Cardiac septum (tissue), 1 donor: ENCODE data around the gene NDUFS3. TPM values are rescaled to one million over a fixed set of nuclear protein-coding genes. Genes with fewer than 3 reads are reported as not detected.

Experiments used
- DNase-seq: peaks from one replicate; pipeline ENCODE4 v3.0.0-alpha.2; 2020; ENCODE audit warnings: low spot score
- intact Hi-C: fragments of 100-400 bp; cut with DNase I; formaldehyde crosslinking; loops from one replicate; pipeline ENCODE4 v1.14.0; 2022
- total RNA-seq: library from RNA; stranded (reverse); fragmentation: NEBNext Ultra II Directional; extraction: Animal tissue kit (Norgen Biotek cat#: 25700); gene quantifications from one replicate; pipeline ENCODE4 v1.2.1, GENCODE V29; 2021
- donor health status: DM: no; HTN: no; CAD: no.

The NDUFS3 gene
- total RNA-seq, 1 donor from 2014 or later: 234 TPM

DNA sequence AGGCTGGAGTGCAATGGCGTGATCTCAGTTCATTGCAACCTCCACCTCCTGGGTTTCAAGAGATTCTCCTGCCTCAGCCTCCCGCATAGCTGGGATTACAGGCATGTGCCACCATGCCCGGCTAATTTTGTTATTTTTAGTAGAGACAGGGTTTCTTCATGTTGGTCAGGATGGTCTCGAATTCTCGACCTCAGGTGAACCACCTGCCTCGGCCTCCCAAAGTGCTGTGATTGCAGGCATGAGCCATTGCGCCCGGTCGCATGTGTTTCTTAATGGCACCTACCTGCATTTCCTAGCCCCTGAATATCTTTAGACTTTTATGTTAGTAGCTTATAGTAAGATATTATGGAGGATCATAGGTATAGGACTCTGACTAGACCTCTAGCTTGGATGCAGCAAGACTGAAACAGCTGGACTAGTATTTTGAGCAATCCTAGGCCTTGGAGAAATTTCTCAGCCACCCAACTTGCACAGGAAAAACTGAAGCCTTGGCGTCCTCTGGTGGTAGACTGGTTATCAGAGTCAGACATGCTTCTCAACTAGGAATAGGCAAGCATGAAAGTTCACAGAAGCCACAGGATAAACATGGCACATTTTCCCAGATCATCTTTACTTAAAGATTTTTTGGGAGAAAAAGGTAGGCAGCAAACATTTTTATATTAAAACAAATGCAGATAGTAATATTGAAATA is 38.0 kb downstream of the NDUFS3 start:
- intact Hi-C loops: no loop called here
- DNase-seq: no peak

DNA sequence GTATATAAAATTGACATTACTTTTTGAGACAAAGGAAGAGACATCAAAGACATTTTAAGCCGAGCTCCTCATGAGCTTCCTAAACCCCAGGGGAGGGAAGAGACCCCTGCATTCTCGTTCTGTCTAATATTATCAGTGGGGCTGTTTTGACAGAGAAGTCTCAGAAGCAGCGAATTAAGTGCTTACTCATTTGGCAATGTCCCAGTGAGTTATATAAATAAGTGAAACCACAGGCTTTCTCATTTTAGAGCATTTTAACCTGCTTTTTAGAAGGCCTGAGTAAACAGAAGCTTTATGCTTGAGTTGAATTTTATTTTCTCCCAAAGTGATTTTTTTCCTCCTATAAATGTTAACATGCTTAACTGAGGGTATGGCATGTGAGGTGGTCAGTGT is 38.5 kb downstream of the NDUFS3 start:
- intact Hi-C loops: no loop called here

DNA sequence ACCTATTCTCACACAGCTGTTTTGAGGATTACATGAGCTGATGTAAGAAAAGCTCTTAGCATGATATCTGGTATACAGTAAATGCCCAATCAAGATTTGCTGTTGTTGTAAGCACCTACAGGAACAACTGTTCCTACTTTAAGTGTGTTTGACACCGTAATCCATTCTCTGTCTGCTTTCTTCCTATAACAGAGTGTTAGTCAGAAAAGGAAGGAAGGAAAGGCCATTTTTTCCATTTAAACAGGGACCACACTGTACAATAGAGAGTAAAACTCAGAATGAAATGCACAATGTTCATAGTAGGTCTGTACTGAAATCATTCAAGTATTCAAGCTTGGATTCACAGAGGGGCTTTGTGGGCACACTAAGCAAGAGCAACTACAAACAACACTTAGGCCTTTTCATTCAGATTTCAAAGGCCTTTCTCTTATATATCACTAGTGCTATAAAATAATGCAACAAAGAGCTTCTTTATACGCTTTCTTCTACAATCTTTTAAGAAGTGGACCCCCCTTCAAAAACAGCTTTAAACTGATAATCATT is 42.0 kb downstream of the NDUFS3 start:
- intact Hi-C loops: no loop called here
- no peak for DNase-seq

More for the DNA sequence above, 38.5 kb downstream of the NDUFS3 start:
- DNase-seq: no peak

DNA sequence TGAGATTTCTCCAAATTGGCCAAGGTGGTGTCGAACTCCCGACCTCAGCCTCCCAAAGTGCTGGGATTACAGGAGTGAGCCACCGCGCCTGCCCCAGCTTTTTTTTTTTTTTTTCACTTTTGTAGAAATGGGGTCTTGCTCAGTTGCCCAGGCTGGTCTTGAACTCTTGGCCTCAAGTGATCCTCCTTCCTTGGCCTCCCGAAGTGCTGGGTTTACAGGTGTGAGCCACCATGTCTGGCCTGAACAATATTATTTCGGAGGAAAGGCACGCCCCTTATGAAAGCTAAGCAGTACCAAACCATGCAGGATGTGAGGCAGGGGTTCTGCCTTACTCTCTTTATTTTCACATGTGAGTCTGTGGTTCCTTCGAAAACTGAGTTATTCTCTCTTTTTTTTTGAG is 47.4 kb downstream of the NDUFS3 start:
- intact Hi-C loops: no loop called here
- DNase-seq: no peak

DNA sequence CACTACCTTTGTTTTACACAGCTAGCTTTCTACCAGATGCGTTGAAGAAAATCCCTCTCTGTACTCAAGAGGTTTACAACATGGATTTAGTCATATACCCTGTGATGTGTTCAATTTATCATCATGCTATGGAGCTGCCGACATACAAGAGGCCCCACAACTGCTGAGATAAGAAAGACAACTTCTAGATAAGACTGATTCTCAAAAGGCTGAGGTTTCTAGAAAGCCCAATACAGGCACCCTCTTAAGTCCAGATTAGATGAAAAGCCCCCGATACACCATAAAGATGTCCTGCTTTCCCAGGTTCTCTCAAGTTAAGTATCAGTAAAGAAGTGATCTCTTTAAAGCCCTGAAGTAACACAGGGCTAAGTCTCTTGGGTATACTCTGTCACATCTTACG is 49.2 kb downstream of the NDUFS3 start:
- intact Hi-C loops: no loop called here
- no peak for DNase-seq

DNA sequence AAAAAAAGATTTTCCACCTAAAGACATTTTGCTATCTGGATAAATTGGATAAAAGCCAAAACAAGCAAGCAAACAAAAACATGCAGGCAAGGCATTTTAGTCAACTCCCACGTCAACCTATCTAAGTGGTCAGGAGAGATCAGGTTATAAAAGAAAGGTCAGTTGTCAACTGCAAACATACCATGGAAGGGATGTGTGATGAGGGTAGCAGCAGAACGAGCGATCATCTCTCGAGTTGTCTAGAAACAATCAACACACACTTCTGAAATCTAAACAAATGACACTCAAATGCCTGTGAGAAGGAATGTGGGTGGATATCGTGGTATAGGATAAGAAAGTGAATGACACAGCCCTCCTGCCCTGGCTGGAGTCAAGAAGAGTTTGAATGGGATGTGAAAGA is 52.6 kb downstream of the NDUFS3 start:
- no peak for DNase-seq
- intact Hi-C loops: no loop called here

Other genes starting within 250 kb of the NDUFS3 start
- gene MYBPC3, start 226.4 kb upstream of the NDUFS3 start, total RNA-seq: 1,860 TPM
- 12.0 TPM for gene SPI1, start 200.5 kb upstream of the NDUFS3 start, total RNA-seq
- gene SLC39A13, start 170.5 kb upstream of the NDUFS3 start, total RNA-seq: 72.2 TPM
- 132 TPM for gene PSMC3, start 152.6 kb upstream of the NDUFS3 start, total RNA-seq
- gene RAPSN, start 129.9 kb upstream of the NDUFS3 start, total RNA-seq: 3.7 TPM
- gene CELF1, start 25.9 kb upstream of the NDUFS3 start, total RNA-seq: 102 TPM
- gene PTPMT1, start 13.5 kb upstream of the NDUFS3 start, total RNA-seq: 18.7 TPM
- 14.3 TPM for gene KBTBD4, start 104 bp upstream of the NDUFS3 start, total RNA-seq
- gene FAM180B, start 7.6 kb downstream of the NDUFS3 start, total RNA-seq: not detected
- 0.51 TPM for gene C1QTNF4, start 15.3 kb downstream of the NDUFS3 start, total RNA-seq
- gene MTCH2, start 63.5 kb downstream of the NDUFS3 start, total RNA-seq: 77.4 TPM
- 1.2 TPM for gene AGBL2, start 136.3 kb downstream of the NDUFS3 start, total RNA-seq
- gene FNBP4, start 188.3 kb downstream of the NDUFS3 start, total RNA-seq: 41.7 TPM